Neural cell (in vitro differentiated cells): Measurements from ENCODE around the gene VN1R2. TPM values are rescaled to one million over a fixed set of nuclear protein-coding genes. Genes with fewer than 3 reads are reported as not detected.
"Not testable (repeated sequence)": the region's sequence is repeated elsewhere in the genome, so short reads cannot be mapped to it uniquely, and the experiment has no call there.

Experiments used
- H2AFZ ChIP-seq: fragments of 200-600, 300-800 bp; sonication (generic), shearing (Covaris generic); 2 replicates; pipeline ENCODE4 v1.6.0; 2014; ENCODE audit warnings: low read depth, mild to moderate bottlenecking, antibody characterized with exemption, low read length, moderate library complexity
- H3F3A ChIP-seq: fragments of 200-600 bp; shearing (Covaris generic); 2 replicates; pipeline ENCODE4 v1.6.1; 2016; ENCODE audit warnings: mild to moderate bottlenecking, moderate library complexity, mixed read lengths, antibody characterized with exemption, low read length; ENCODE audit not compliant: insufficient read depth, poor library complexity, severe bottlenecking
- H3K27ac ChIP-seq: fragments of 200-600, 300-800 bp; sonication (generic), shearing (Covaris generic); 2 replicates; pipeline ENCODE4 v1.5.1; 2014; ENCODE audit warnings: mild to moderate bottlenecking, low read length, moderate library complexity
- H3K27me3 ChIP-seq: fragments of 300-800, 200-600 bp; sonication (generic), shearing (Covaris generic); 2 replicates; pipeline ENCODE4 v1.6.0; 2014; ENCODE audit warnings: mild to moderate bottlenecking, low read depth, low read length, moderate library complexity; ENCODE audit not compliant: insufficient read depth
- H3K36me3 ChIP-seq: fragments of 300-800, 200-600 bp; sonication (generic), shearing (Covaris generic); 2 replicates; pipeline ENCODE4 v1.5.1; 2014; ENCODE audit warnings: mild to moderate bottlenecking, antibody characterized with exemption, low read length, moderate library complexity; ENCODE audit not compliant: insufficient read depth
- H3K4me2 ChIP-seq: fragments of 300-800, 200-600 bp; sonication (generic), shearing (Covaris generic); 2 replicates; pipeline ENCODE4 v1.6.0; 2014; ENCODE audit warnings: mild to moderate bottlenecking, low read length
- H3K4me3 ChIP-seq: fragments of 300-800, 200-600 bp; sonication (generic), shearing (Covaris generic); 2 replicates; pipeline ENCODE4 v1.5.1; 2014; ENCODE audit warnings: mild to moderate bottlenecking, low read length, moderate library complexity
- H3K79me2 ChIP-seq: fragments of 200-600 bp; shearing (Covaris generic); replicated peaks from 2 replicates; pipeline ENCODE4 v1.6.0; 2014; ENCODE audit warnings: mild to moderate bottlenecking, low read length, moderate library complexity; ENCODE audit not compliant: insufficient read depth
- H3K9ac ChIP-seq: fragments of 300-800, 200-600 bp; sonication (generic), shearing (Covaris generic); 2 replicates; pipeline ENCODE4 v1.6.1; 2016; ENCODE audit warnings: mild to moderate bottlenecking, low read length, mixed read lengths
- H3K9me2 ChIP-seq: fragments of 200-600 bp; shearing (Covaris generic); 2 replicates; pipeline ENCODE4 v1.6.1; 2016; ENCODE audit warnings: mild to moderate bottlenecking, low read length, mixed read lengths; ENCODE audit not compliant: insufficient read depth
- H3K9me3 ChIP-seq: fragments of 200-600, 300-800 bp; sonication (generic), shearing (Covaris generic); 2 replicates; pipeline ENCODE4 v1.6.1; 2016; ENCODE audit warnings: mild to moderate bottlenecking, mixed run types, low read length, moderate library complexity, mixed read lengths
- H4K20me1 ChIP-seq: fragments of 200-600 bp; shearing (Covaris generic); 2 replicates; pipeline ENCODE4 v1.6.1; 2016; ENCODE audit warnings: mild to moderate bottlenecking, mixed run types; ENCODE audit not compliant: insufficient read depth
- EP300 ChIP-seq: fragments of 450-650 bp; conservative IDR thresholded peaks from 2 replicates; pipeline ENCODE4 v1.6.1; 2014; ENCODE audit warnings: antibody characterized with exemption, mild to moderate bottlenecking, moderate library complexity; ENCODE audit not compliant: poor library complexity, severe bottlenecking
- EZH2 ChIP-seq: fragments of 200-600, 300-800 bp; shearing (Covaris generic), sonication (generic); IDR thresholded peaks from 2 replicates; pipeline ENCODE4 v1.6.1; 2014; ENCODE audit warnings: antibody characterized with exemption, low read length, borderline replicate concordance, mild to moderate bottlenecking; ENCODE audit not compliant: insufficient read depth, poor library complexity, severe bottlenecking
- MXI1 ChIP-seq: fragments of 450-650 bp; conservative IDR thresholded peaks from 2 replicates; pipeline ENCODE4 v1.6.1; 2014; ENCODE audit warnings: antibody characterized with exemption, mild to moderate bottlenecking; ENCODE audit not compliant: poor library complexity, severe bottlenecking
- POLR2AphosphoS5 ChIP-seq: IDR thresholded peaks from 2 replicates; pipeline ENCODE4 v1.6.1; 2012
- RAD21 ChIP-seq: fragments of 450-650 bp; conservative IDR thresholded peaks from 2 replicates; pipeline ENCODE4 v1.6.1; 2014; ENCODE audit warnings: antibody characterized with exemption, mild to moderate bottlenecking, moderate library complexity
- SMC3 ChIP-seq: fragments of 450-650 bp; conservative IDR thresholded peaks from 2 replicates; pipeline ENCODE4 v1.6.1; 2014; ENCODE audit warnings: antibody characterized with exemption, mild to moderate bottlenecking, moderate library complexity; ENCODE audit not compliant: poor library complexity
- TAF1 ChIP-seq: IDR thresholded peaks from 2 replicates; pipeline ENCODE4 v1.6.1; 2012; ENCODE audit warnings: low read depth
- polyA minus RNA-seq: library from RNA; depleted of rRNA, polyadenylated mRNA; stranded (reverse); fragments of >200 nt; gene quantifications from 2 replicates; pipeline ENCODE4 v1.2.3, GENCODE V29; 2014
- polyA plus RNA-seq: library from polyadenylated mRNA; depleted of rRNA; stranded (reverse); fragments of >200 nt; gene quantifications from 2 replicates; pipeline ENCODE4 v1.2.3, GENCODE V29; 2014
- TF ChIP-seq, protein P1 (sequence below): IDR thresholded peaks from 2 replicates; pipeline ENCODE4 v1.6.1; 2012; ENCODE audit warnings: borderline replicate concordance
- TF ChIP-seq, protein P2 (sequence below): fragments of 450-650 bp; IDR thresholded peaks from 2 replicates; pipeline ENCODE4 v1.5.1; 2014; ENCODE audit warnings: antibody characterized with exemption, mild to moderate bottlenecking, moderate library complexity; ENCODE audit not compliant: poor library complexity, severe bottlenecking

Gene VN1R2, protein sequence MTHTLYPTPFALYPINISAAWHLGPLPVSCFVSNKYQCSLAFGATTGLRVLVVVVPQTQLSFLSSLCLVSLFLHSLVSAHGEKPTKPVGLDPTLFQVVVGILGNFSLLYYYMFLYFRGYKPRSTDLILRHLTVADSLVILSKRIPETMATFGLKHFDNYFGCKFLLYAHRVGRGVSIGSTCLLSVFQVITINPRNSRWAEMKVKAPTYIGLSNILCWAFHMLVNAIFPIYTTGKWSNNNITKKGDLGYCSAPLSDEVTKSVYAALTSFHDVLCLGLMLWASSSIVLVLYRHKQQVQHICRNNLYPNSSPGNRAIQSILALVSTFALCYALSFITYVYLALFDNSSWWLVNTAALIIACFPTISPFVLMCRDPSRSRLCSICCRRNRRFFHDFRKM
- polyA plus RNA-seq (not detected in 2 replicates), polyA minus RNA-seq (not detected in 2 replicates)

DNA sequence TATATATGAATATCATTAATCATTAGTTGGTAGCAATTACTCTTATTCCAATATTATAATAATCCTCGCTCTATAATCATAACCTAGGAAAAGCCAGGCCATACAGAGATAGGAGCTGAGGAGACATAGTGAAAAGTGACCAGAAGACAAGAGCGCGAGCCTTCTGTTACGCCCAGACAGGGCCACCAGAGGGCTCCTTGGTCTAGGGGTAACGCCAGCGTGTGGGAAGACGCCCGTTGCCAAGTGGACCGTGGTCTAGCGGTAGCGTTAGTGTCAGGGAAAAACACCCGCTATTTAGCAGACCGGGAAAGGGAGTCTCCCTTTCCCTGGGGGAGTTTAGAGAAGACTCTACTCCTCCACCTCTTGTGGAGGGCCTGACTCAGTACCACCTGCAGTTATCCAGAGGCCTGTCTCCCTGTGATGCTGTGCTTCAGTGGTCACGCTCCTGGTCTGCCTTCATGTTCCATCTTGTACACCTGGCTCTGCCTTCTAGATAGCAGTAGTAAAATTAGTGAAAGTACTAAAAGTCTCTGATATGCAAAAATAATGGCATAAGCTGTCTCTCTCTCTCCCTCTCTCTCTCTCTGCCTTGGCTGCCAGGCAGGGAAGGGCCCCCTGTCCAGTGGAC lies at the start of gene VN1R2:
VN1R2 (plus strand) TSS at position 578 of the 628 bp plus-strand sequence. CDS start 84 bp downstream, outside the sequence.
- not testable (repeated sequence) for H3K9me3 ChIP-seq, H4K20me1 ChIP-seq, H3K79me2 ChIP-seq, H3K4me2 ChIP-seq, H3F3A ChIP-seq, H3K27ac ChIP-seq, H3K9ac ChIP-seq, H3K4me3 ChIP-seq, H2AFZ ChIP-seq, H3K36me3 ChIP-seq, H3K9me2 ChIP-seq, H3K27me3 ChIP-seq

DNA sequence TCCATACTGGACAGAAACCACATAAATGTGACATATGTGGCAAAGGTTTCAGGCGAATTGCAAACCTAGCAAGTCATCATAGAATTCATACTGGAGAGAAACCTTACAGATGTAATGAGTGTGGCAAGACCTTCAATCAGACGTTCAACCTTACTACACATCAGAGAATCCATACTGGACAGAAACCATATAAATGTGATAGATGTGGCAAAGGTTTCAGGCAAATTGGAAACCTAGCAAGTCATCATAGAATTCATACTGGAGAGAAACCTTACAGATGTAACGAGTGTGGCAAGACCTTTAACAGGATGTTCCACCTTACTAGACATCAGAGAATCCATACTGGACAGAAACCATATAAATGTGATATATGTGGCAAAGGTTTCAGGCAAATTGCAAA lies 46.5 kb upstream of the VN1R2 start:
- not testable (repeated sequence) for H3K4me2 ChIP-seq, H3K79me2 ChIP-seq, H3K4me3 ChIP-seq, H2AFZ ChIP-seq, H3K36me3 ChIP-seq, H3K9ac ChIP-seq, H3K27ac ChIP-seq, H3K27me3 ChIP-seq, H3K9me2 ChIP-seq, H4K20me1 ChIP-seq, H3F3A ChIP-seq
- peaks cover 30% of the 10 kb centered on the region for H3K9me3 ChIP-seq

DNA sequence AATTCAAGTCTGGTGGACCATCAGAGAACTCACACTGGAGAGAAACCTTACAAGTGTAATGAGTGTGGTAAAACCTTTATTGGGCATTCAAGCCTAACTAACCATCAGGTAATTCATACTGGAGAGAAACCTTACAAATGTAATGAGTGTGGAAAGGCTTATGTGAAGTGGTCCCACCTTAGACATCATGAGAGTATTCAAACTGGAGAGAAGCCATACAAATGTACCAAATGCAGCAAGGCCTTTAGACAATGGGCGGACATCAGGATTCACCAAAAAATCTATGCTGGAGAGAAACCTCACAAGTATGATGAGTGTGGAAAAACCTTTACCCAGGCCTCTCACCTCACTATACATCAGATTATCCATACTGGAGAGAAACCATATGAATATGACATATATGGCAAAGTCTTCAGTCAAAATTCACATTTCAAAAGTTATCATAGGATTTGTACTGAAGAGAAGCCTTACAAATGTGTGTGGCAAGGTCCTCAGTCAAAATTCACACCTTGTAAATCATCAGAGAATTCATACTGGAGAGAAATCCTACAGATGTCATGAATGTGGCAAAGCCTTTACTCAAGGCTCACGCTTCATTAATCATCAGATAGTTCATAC lies 45.3 kb upstream of the VN1R2 start:
- H3K9ac ChIP-seq: no peak overlapping the region
- H4K20me1 ChIP-seq: no peaks in the 10 kb centered on the region
- no peak for TF ChIP-seq SMC3
- TF ChIP-seq, protein P1, sequence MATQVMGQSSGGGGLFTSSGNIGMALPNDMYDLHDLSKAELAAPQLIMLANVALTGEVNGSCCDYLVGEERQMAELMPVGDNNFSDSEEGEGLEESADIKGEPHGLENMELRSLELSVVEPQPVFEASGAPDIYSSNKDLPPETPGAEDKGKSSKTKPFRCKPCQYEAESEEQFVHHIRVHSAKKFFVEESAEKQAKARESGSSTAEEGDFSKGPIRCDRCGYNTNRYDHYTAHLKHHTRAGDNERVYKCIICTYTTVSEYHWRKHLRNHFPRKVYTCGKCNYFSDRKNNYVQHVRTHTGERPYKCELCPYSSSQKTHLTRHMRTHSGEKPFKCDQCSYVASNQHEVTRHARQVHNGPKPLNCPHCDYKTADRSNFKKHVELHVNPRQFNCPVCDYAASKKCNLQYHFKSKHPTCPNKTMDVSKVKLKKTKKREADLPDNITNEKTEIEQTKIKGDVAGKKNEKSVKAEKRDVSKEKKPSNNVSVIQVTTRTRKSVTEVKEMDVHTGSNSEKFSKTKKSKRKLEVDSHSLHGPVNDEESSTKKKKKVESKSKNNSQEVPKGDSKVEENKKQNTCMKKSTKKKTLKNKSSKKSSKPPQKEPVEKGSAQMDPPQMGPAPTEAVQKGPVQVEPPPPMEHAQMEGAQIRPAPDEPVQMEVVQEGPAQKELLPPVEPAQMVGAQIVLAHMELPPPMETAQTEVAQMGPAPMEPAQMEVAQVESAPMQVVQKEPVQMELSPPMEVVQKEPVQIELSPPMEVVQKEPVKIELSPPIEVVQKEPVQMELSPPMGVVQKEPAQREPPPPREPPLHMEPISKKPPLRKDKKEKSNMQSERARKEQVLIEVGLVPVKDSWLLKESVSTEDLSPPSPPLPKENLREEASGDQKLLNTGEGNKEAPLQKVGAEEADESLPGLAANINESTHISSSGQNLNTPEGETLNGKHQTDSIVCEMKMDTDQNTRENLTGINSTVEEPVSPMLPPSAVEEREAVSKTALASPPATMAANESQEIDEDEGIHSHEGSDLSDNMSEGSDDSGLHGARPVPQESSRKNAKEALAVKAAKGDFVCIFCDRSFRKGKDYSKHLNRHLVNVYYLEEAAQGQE: no peak
- TF ChIP-seq, protein P2, sequence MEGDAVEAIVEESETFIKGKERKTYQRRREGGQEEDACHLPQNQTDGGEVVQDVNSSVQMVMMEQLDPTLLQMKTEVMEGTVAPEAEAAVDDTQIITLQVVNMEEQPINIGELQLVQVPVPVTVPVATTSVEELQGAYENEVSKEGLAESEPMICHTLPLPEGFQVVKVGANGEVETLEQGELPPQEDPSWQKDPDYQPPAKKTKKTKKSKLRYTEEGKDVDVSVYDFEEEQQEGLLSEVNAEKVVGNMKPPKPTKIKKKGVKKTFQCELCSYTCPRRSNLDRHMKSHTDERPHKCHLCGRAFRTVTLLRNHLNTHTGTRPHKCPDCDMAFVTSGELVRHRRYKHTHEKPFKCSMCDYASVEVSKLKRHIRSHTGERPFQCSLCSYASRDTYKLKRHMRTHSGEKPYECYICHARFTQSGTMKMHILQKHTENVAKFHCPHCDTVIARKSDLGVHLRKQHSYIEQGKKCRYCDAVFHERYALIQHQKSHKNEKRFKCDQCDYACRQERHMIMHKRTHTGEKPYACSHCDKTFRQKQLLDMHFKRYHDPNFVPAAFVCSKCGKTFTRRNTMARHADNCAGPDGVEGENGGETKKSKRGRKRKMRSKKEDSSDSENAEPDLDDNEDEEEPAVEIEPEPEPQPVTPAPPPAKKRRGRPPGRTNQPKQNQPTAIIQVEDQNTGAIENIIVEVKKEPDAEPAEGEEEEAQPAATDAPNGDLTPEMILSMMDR: no peak
- TF ChIP-seq EP300: no peak
- no peak for TF ChIP-seq EZH2
- no peak for TF ChIP-seq TAF1
- TF ChIP-seq MXI1: no peak
- no peak for TF ChIP-seq POLR2AphosphoS5
- TF ChIP-seq RAD21: no peak
- H3K4me2 ChIP-seq: no peak overlapping the region
- H3K27ac ChIP-seq: no peak overlapping the region
- no peak overlapping the region for H2AFZ ChIP-seq
- H3K36me3 ChIP-seq: no peaks in the 10 kb centered on the region
- H3K9me2 ChIP-seq: no peaks in the 10 kb centered on the region
- no peaks in the 10 kb centered on the region for H3K79me2 ChIP-seq
- H3K4me3 ChIP-seq: no peak overlapping the region
- H3K9me3 ChIP-seq: peaks cover 30% of the 10 kb centered on the region
- no peaks in the 10 kb centered on the region for H3F3A ChIP-seq
- H3K27me3 ChIP-seq: no peaks in the 10 kb centered on the region

DNA sequence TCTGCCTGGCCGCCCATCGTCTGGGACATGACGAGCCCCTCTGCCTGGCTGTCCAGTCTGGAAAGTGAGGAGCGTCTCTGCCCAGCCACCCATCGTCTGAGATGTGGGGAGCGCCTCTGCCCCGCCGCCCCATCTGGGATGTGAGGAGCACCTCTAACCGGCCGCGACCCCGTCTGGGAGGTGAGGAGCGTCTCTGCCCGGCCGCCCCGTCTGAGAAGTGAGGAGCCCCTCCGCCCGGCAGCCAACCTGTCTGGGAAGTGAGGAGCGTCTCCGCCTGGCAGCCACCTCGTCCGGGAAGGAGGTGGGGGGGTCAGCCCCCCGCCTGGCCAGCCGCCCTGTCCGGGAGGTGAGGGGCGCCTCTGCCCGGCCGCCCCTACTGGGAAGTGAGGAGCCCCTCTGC lies 35.4 kb upstream of the VN1R2 start:
- not testable (repeated sequence) for H2AFZ ChIP-seq, H3K79me2 ChIP-seq, H3K4me3 ChIP-seq, H3K4me2 ChIP-seq, H3K9ac ChIP-seq, H3K36me3 ChIP-seq, H3K27me3 ChIP-seq, H3K27ac ChIP-seq, H3K9me2 ChIP-seq, H3F3A ChIP-seq, H4K20me1 ChIP-seq
- peaks cover 19% of the 10 kb centered on the region for H3K9me3 ChIP-seq
